ENCODE measurements around the gene TAF11L2.
"Not testable (repeated sequence)": the region's sequence is repeated elsewhere in the genome, so short reads cannot be mapped to it uniquely, and the experiment has no call there.

Gene TAF11L2

GRCh38 chr5:17524935-17525334 is 26.9 kb downstream of the TAF11L2 start, which contains the start of gene TAF11L5:
TAF11L5 (plus strand) TSS chr5:17525235.
- DNase-seq (ENCODE audit: extremely low read depth in 1 of 2, low read depth in 1 of 2): not testable (repeated sequence)

- DNase-seq (ENCODE audit: extremely low read depth in 1 of 2, low read depth in 1 of 2): not testable (repeated sequence)
Measured at GRCh38 chr5:17526504-17526903, 28.5 kb downstream of the TAF11L2 start.

- DNase-seq (ENCODE audit: extremely low read depth in 1 of 2, low read depth in 1 of 2): not testable (repeated sequence)
Measured at GRCh38 chr5:17528369-17528768, 30.3 kb downstream of the TAF11L2 start, which contains the start of gene TAF11L6. TAF11L6 (plus strand) TSS chr5:17528669.

All from stimulated activated CD8-positive, alpha-beta memory T cell treated with anti-CD3 and anti-CD28 coated beads, Interleukin-7, amount 100 ng/mL, for 48 hours (primary cell).